Sigmoid colon (tissue), 4 donors: ENCODE data around the gene WDR87.

ENCODE experiments used
- EP300 ChIP-seq, 4 donors: sonication (generic); formaldehyde crosslinking; IDR thresholded peaks; one replicate each; pipeline ENCODE4 v1.6.1; 2017; ENCODE audit warnings: antibody characterized with exemption in 4 of 4
- POLR2A ChIP-seq, 2 donors: fragments of 450-650 bp; IDR thresholded peaks; one replicate each; pipeline ENCODE4 v1.6.1; 2016; ENCODE audit warnings: antibody characterized with exemption in 2 of 2, mild to moderate bottlenecking in 2 of 2, moderate library complexity in 2 of 2
- POLR2AphosphoS5 ChIP-seq, 4 donors: sonication (generic); formaldehyde crosslinking; IDR thresholded peaks; one replicate each; pipeline ENCODE4 v1.6.1; 2017; ENCODE audit warnings: antibody characterized with exemption in 4 of 4
- TF ChIP-seq, protein P1 (sequence below), 4 experiments: fragments of 450-650 bp in 3 of 4; fragments of 200-600 bp in 1 of 4; IDR thresholded peaks; one replicate each; pipeline ENCODE4 v1.5.1; 2016 to 2019; ENCODE audit warnings: antibody characterized with exemption in 4 of 4, mild to moderate bottlenecking in 3 of 4, moderate library complexity in 2 of 4

DNA sequence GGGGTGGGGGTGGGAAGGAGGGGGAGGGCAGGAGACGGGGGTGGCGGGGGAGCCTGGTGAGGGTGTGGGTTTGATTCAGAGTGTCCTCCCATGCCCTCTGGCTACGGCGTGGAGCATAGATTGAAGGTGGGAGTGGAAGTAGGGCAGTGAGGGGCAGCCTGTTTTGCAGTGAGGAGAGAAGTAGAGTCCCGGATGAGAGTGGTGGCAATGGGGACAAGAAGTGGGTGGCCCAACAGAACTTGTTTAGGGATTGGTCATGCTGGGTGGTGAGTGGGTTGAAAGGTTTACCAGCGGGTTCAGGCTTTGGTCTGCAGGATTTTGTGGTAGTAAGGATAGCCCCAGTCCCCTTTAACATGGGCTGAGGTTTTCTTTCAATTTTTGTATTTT, 36.1 kb upstream of the WDR87 start:
- TF ChIP-seq, protein P1, sequence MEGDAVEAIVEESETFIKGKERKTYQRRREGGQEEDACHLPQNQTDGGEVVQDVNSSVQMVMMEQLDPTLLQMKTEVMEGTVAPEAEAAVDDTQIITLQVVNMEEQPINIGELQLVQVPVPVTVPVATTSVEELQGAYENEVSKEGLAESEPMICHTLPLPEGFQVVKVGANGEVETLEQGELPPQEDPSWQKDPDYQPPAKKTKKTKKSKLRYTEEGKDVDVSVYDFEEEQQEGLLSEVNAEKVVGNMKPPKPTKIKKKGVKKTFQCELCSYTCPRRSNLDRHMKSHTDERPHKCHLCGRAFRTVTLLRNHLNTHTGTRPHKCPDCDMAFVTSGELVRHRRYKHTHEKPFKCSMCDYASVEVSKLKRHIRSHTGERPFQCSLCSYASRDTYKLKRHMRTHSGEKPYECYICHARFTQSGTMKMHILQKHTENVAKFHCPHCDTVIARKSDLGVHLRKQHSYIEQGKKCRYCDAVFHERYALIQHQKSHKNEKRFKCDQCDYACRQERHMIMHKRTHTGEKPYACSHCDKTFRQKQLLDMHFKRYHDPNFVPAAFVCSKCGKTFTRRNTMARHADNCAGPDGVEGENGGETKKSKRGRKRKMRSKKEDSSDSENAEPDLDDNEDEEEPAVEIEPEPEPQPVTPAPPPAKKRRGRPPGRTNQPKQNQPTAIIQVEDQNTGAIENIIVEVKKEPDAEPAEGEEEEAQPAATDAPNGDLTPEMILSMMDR (IDR thresholded peaks at IDR 0.05): no peak
- TF ChIP-seq POLR2A (IDR thresholded peaks at IDR 0.05): no peak
- TF ChIP-seq POLR2AphosphoS5 (IDR thresholded peaks at IDR 0.05): no peak
- no peak for TF ChIP-seq EP300 (IDR thresholded peaks at IDR 0.05)
